ENCODE results near the gene DCAF8.

DCAF8 gene

GRCh38 chr1:160178731-160179130 is 83.6 kb downstream of the DCAF8 start:
- no peaks in the 10 kb centered on the region for H3K9me3 ChIP-seq (ENCODE audit: control insufficient read depth in 1 of 2, low read length in 2 of 2)
- H3K27me3 ChIP-seq (ENCODE audit: low read depth, low read length), result no peaks in the 10 kb centered on the region
- H3K27ac ChIP-seq (ENCODE audit: low read length), result no peak overlapping the region
- H3K4me1 ChIP-seq (ENCODE audit: control insufficient read depth in 1 of 2, insufficient read depth in 2 of 2, low read length in 2 of 2), result peaks cover 0 to 4% of the 10 kb centered on the region in 2 donors
- H3K36me3 ChIP-seq (ENCODE audit: control insufficient read depth in 1 of 2, insufficient read depth in 2 of 2, low read length in 2 of 2), result no peaks in the 10 kb centered on the region
- H3K4me3 ChIP-seq (ENCODE audit: low read depth in 1 of 2, low read length in 2 of 2), result no peak overlapping the region

- Histone ChIP-seq H3K4me3 (ENCODE audit: low read depth in 1 of 2, low read length in 2 of 2) (no peak overlapping the region), H3K27me3 (ENCODE audit: low read depth, low read length) (no peaks in the 10 kb centered on the region), H3K27ac (ENCODE audit: low read length) (no peak overlapping the region)
These were observed 84.7 kb downstream of the DCAF8 start for GRCh38 chr1:160177667-160178066.

GRCh38 chr1:160177231-160177630 is 85.1 kb downstream of the DCAF8 start:
- Histone ChIP-seq H3K4me3 (ENCODE audit: low read depth in 1 of 2, low read length in 2 of 2) (no peak overlapping the region), H3K27me3 (ENCODE audit: low read depth, low read length) (no peaks in the 10 kb centered on the region), H3K27ac (ENCODE audit: low read length) (no peak overlapping the region), H3K9me3 (ENCODE audit: control insufficient read depth in 1 of 2, low read length in 2 of 2) (no peaks in the 10 kb centered on the region), H3K4me1 (ENCODE audit: control insufficient read depth in 1 of 2, insufficient read depth in 2 of 2, low read length in 2 of 2) (peaks cover 0 to 4% of the 10 kb centered on the region in 2 donors), H3K36me3 (ENCODE audit: control insufficient read depth in 1 of 2, insufficient read depth in 2 of 2, low read length in 2 of 2) (no peaks in the 10 kb centered on the region)

More at GRCh38 chr1:160177667-160178066, 84.7 kb downstream of the DCAF8 start:
- H3K36me3 ChIP-seq (ENCODE audit: control insufficient read depth in 1 of 2, insufficient read depth in 2 of 2, low read length in 2 of 2), result no peaks in the 10 kb centered on the region
- H3K9me3 ChIP-seq (ENCODE audit: control insufficient read depth in 1 of 2, low read length in 2 of 2), result no peaks in the 10 kb centered on the region
- peaks cover 0 to 4% of the 10 kb centered on the region in 2 donors for H3K4me1 ChIP-seq (ENCODE audit: control insufficient read depth in 1 of 2, insufficient read depth in 2 of 2, low read length in 2 of 2)

- H3K27ac ChIP-seq (ENCODE audit: low read length), result no peak overlapping the region
- H3K9me3 ChIP-seq (ENCODE audit: control insufficient read depth in 1 of 2, low read length in 2 of 2), result no peaks in the 10 kb centered on the region
- H3K36me3 ChIP-seq (ENCODE audit: control insufficient read depth in 1 of 2, insufficient read depth in 2 of 2, low read length in 2 of 2), result no peaks in the 10 kb centered on the region
- no peaks in the 10 kb centered on the region for H3K27me3 ChIP-seq (ENCODE audit: low read depth, low read length)
- H3K4me3 ChIP-seq (ENCODE audit: low read depth in 1 of 2, low read length in 2 of 2), result no peak overlapping the region
- peaks cover 0 to 4% of the 10 kb centered on the region in 2 donors for H3K4me1 ChIP-seq (ENCODE audit: control insufficient read depth in 1 of 2, insufficient read depth in 2 of 2, low read length in 2 of 2)
These were observed 90.4 kb downstream of the DCAF8 start for GRCh38 chr1:160171980-160172379.

GRCh38 chr1:160171354-160171753 is 91.0 kb downstream of the DCAF8 start:
- Histone ChIP-seq H3K36me3 (ENCODE audit: control insufficient read depth in 1 of 2, insufficient read depth in 2 of 2, low read length in 2 of 2) (no peaks in the 10 kb centered on the region), H3K27me3 (ENCODE audit: low read depth, low read length) (no peaks in the 10 kb centered on the region), H3K4me1 (ENCODE audit: control insufficient read depth in 1 of 2, insufficient read depth in 2 of 2, low read length in 2 of 2) (peaks cover 0 to 4% of the 10 kb centered on the region in 2 donors), H3K9me3 (ENCODE audit: control insufficient read depth in 1 of 2, low read length in 2 of 2) (no peaks in the 10 kb centered on the region), H3K27ac (ENCODE audit: low read length) (no peak overlapping the region), H3K4me3 (ENCODE audit: low read depth in 1 of 2, low read length in 2 of 2) (no peak overlapping the region)

GRCh38 chr1:160169553-160170399 is 92.6 kb downstream of the DCAF8 start:
- Histone ChIP-seq H3K27ac (ENCODE audit: low read length) (no peak overlapping the region), H3K9me3 (ENCODE audit: control insufficient read depth in 1 of 2, low read length in 2 of 2) (no peaks in the 10 kb centered on the region), H3K27me3 (ENCODE audit: low read depth, low read length) (no peaks in the 10 kb centered on the region), H3K4me1 (ENCODE audit: control insufficient read depth in 1 of 2, insufficient read depth in 2 of 2, low read length in 2 of 2) (no peaks in the 10 kb centered on the region), H3K4me3 (ENCODE audit: low read depth in 1 of 2, low read length in 2 of 2) (no peak overlapping the region), H3K36me3 (ENCODE audit: control insufficient read depth in 1 of 2, insufficient read depth in 2 of 2, low read length in 2 of 2) (no peaks in the 10 kb centered on the region)

- no peaks in the 10 kb centered on the region for H3K36me3 ChIP-seq (ENCODE audit: control insufficient read depth in 1 of 2, insufficient read depth in 2 of 2, low read length in 2 of 2)
- H3K4me1 ChIP-seq (ENCODE audit: control insufficient read depth in 1 of 2, insufficient read depth in 2 of 2, low read length in 2 of 2), result no peaks in the 10 kb centered on the region
- no peak overlapping the region for H3K27ac ChIP-seq (ENCODE audit: low read length)
- H3K4me3 ChIP-seq (ENCODE audit: low read depth in 1 of 2, low read length in 2 of 2), result no peak overlapping the region
- H3K27me3 ChIP-seq (ENCODE audit: low read depth, low read length), result no peaks in the 10 kb centered on the region
- H3K9me3 ChIP-seq (ENCODE audit: control insufficient read depth in 1 of 2, low read length in 2 of 2), result no peaks in the 10 kb centered on the region
These were observed 93.6 kb downstream of the DCAF8 start for GRCh38 chr1:160168609-160169369.

- no peaks in the 10 kb centered on the region for H3K36me3 ChIP-seq (ENCODE audit: control insufficient read depth in 1 of 2, insufficient read depth in 2 of 2, low read length in 2 of 2)
- H3K27ac ChIP-seq (ENCODE audit: low read length), result no peak overlapping the region
- no peaks in the 10 kb centered on the region for H3K27me3 ChIP-seq (ENCODE audit: low read depth, low read length)
- no peaks in the 10 kb centered on the region for H3K9me3 ChIP-seq (ENCODE audit: control insufficient read depth in 1 of 2, low read length in 2 of 2)
- no peaks in the 10 kb centered on the region for H3K4me1 ChIP-seq (ENCODE audit: control insufficient read depth in 1 of 2, insufficient read depth in 2 of 2, low read length in 2 of 2)
- no peak overlapping the region for H3K4me3 ChIP-seq (ENCODE audit: low read depth in 1 of 2, low read length in 2 of 2)
These were observed 94.3 kb downstream of the DCAF8 start for GRCh38 chr1:160168016-160168415.

GRCh38 chr1:160167580-160167979 is 94.8 kb downstream of the DCAF8 start:
- H3K9me3 ChIP-seq (ENCODE audit: control insufficient read depth in 1 of 2, low read length in 2 of 2), result no peaks in the 10 kb centered on the region
- no peaks in the 10 kb centered on the region for H3K4me1 ChIP-seq (ENCODE audit: control insufficient read depth in 1 of 2, insufficient read depth in 2 of 2, low read length in 2 of 2)
- H3K27ac ChIP-seq (ENCODE audit: low read length), result no peak overlapping the region

GRCh38 chr1:160167056-160167455 is 95.3 kb downstream of the DCAF8 start:
- H3K36me3 ChIP-seq (ENCODE audit: control insufficient read depth in 1 of 2, insufficient read depth in 2 of 2, low read length in 2 of 2), result no peaks in the 10 kb centered on the region
- no peaks in the 10 kb centered on the region for H3K27me3 ChIP-seq (ENCODE audit: low read depth, low read length)
- H3K27ac ChIP-seq (ENCODE audit: low read length), result no peak overlapping the region
- H3K4me3 ChIP-seq (ENCODE audit: low read depth in 1 of 2, low read length in 2 of 2), result no peak overlapping the region
- H3K4me1 ChIP-seq (ENCODE audit: control insufficient read depth in 1 of 2, insufficient read depth in 2 of 2, low read length in 2 of 2), result no peaks in the 10 kb centered on the region
- H3K9me3 ChIP-seq (ENCODE audit: control insufficient read depth in 1 of 2, low read length in 2 of 2), result no peaks in the 10 kb centered on the region

More at GRCh38 chr1:160167580-160167979, 94.8 kb downstream of the DCAF8 start:
- Histone ChIP-seq H3K27me3 (ENCODE audit: low read depth, low read length) (no peaks in the 10 kb centered on the region), H3K36me3 (ENCODE audit: control insufficient read depth in 1 of 2, insufficient read depth in 2 of 2, low read length in 2 of 2) (no peaks in the 10 kb centered on the region), H3K4me3 (ENCODE audit: low read depth in 1 of 2, low read length in 2 of 2) (no peak overlapping the region)

- Histone ChIP-seq H3K27ac (ENCODE audit: low read length) (no peak overlapping the region), H3K36me3 (ENCODE audit: control insufficient read depth in 1 of 2, insufficient read depth in 2 of 2, low read length in 2 of 2) (no peaks in the 10 kb centered on the region), H3K27me3 (ENCODE audit: low read depth, low read length) (no peaks in the 10 kb centered on the region), H3K9me3 (ENCODE audit: control insufficient read depth in 1 of 2, low read length in 2 of 2) (no peaks in the 10 kb centered on the region), H3K4me3 (ENCODE audit: low read depth in 1 of 2, low read length in 2 of 2) (no peak overlapping the region), H3K4me1 (ENCODE audit: control insufficient read depth in 1 of 2, insufficient read depth in 2 of 2, low read length in 2 of 2) (no peaks in the 10 kb centered on the region)
These were observed 96.0 kb downstream of the DCAF8 start for GRCh38 chr1:160166166-160166868.
